ENCODE data around the gene CCDC175.
A peak's percentile ranks its signal among the peaks of the same experiment; 100 is the strongest.

The CCDC175 gene

DNA sequence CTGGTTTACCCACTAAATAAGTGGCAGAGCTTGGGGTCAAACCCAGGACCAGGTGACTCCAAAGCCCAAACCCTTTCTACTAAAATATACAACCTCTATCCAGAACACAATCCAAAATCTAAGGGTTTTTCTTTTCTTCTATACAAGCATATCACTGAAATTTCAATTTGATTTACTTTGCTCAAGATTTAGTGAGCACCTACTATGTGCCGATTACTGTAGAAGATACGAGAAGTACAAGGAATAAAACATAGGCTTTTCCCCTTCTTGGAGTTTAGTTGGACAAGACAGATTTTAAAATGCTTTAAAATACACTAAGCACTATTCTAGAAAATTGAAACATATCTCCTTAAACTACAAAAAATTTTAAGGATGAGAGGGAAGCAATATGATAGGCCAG, 95.2 kb downstream of the CCDC175 start:
- H3K9me3 ChIP-seq (ENCODE audit: control insufficient read depth, low read length), result no peaks in the 10 kb centered on the region
- no peak for DNase-seq (ENCODE audit: low read depth)
- peak overlapping the region; percentile 41 for H3K4me3 ChIP-seq (ENCODE audit: low read length)
- no peak overlapping the region for H3K9ac ChIP-seq (ENCODE audit: low read length)
- H3K36me3 ChIP-seq (ENCODE audit: control insufficient read depth, insufficient read depth, low read length, severe bottlenecking), result peaks cover 18% of the 10 kb centered on the region
- no peaks in the 10 kb centered on the region for H3K27me3 ChIP-seq (replicated peaks; ENCODE audit: control insufficient read depth, insufficient read depth, low read length)
- peaks cover 44% of the 10 kb centered on the region for H3K4me1 ChIP-seq (ENCODE audit: control insufficient read depth, insufficient read depth, low read length)

DNA sequence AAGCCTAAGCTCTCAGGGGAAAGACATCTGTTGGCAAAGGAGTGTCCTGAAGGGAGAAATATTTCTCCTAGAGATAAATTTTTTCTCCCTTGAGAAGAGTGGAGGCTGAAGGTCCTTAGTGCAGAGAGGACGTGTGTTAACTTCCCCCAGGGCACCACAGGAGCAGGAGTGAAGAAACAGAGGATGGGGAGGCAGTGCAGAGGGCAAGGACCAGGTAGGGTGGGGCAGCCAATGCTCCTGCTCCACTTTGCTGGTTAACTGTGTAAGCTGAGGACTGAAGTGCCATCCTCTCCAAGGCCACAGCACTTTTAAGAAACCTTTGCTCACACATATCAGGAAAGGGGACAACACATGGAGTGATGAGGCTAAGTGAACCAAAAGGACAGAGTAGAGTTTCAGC, 96.4 kb downstream of the CCDC175 start:
- Histone ChIP-seq H3K4me3 (ENCODE audit: low read length) (no peak overlapping the region), H3K4me1 (ENCODE audit: control insufficient read depth, insufficient read depth, low read length) (peaks cover 33% of the 10 kb centered on the region), H3K27me3 (replicated peaks; ENCODE audit: control insufficient read depth, insufficient read depth, low read length) (no peaks in the 10 kb centered on the region), H3K36me3 (ENCODE audit: control insufficient read depth, insufficient read depth, low read length, severe bottlenecking) (peaks cover 30% of the 10 kb centered on the region), H3K9ac (ENCODE audit: low read length) (no peak overlapping the region), H3K9me3 (ENCODE audit: control insufficient read depth, low read length) (no peaks in the 10 kb centered on the region)
- DNase-seq (ENCODE audit: low read depth), result no peak

DNA sequence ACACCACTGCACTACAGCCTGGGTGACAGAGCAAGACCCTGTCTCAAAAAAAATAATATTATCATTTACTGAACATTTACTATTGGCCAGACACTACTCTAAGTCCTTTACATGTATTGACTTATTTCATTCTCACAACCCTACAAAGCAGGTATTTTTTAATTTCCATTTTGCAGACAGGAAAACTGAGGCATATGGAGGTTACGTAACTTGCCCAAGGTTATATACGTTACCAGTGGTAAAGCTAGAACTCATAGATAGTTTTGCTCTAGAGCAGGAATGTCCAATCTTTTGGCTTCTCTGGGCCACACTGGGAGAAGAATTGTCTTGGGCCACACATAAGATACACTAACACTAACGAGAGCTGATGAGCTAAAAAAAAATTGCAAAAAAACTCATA, 98.1 kb downstream of the CCDC175 start:
- Histone ChIP-seq H3K4me1 (ENCODE audit: control insufficient read depth, insufficient read depth, low read length) (peaks cover 32% of the 10 kb centered on the region), H3K27me3 (replicated peaks; ENCODE audit: control insufficient read depth, insufficient read depth, low read length) (no peaks in the 10 kb centered on the region), H3K9ac (ENCODE audit: low read length) (no peak overlapping the region), H3K36me3 (ENCODE audit: control insufficient read depth, insufficient read depth, low read length, severe bottlenecking) (peaks cover 46% of the 10 kb centered on the region), H3K4me3 (ENCODE audit: low read length) (no peak overlapping the region), H3K9me3 (ENCODE audit: control insufficient read depth, low read length) (no peaks in the 10 kb centered on the region)
- DNase-seq (ENCODE audit: low read depth), result no peak

DNA sequence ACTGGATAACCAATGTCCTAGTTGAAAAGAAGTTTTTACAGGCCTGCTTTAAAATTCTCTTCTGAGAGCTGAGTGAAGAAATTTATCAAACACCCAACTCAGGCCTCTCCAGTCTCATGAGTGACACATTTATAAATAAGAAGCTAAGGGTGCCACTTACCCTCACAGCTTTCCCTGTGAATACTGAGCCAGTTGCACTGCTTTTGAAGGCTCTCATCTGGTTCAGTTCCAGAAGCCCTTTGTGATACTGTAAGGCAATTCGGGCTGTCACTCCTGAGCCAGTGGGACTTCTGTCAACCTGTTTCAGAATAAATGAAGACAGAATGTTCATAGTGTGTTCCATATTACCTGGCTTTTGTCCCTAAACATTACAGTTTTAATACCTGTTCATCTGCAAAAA, 100.9 kb downstream of the CCDC175 start:
- no peaks in the 10 kb centered on the region for H3K27me3 ChIP-seq (replicated peaks; ENCODE audit: control insufficient read depth, insufficient read depth, low read length)
- no peak for DNase-seq (ENCODE audit: low read depth)
- peaks cover 73% of the 10 kb centered on the region for H3K36me3 ChIP-seq (ENCODE audit: control insufficient read depth, insufficient read depth, low read length, severe bottlenecking)
- H3K4me1 ChIP-seq (ENCODE audit: control insufficient read depth, insufficient read depth, low read length), result peaks cover 8% of the 10 kb centered on the region
- no peak overlapping the region for H3K9ac ChIP-seq (ENCODE audit: low read length)
- H3K4me3 ChIP-seq (ENCODE audit: low read length), result no peak overlapping the region
- H3K9me3 ChIP-seq (ENCODE audit: control insufficient read depth, low read length), result no peaks in the 10 kb centered on the region

DNA sequence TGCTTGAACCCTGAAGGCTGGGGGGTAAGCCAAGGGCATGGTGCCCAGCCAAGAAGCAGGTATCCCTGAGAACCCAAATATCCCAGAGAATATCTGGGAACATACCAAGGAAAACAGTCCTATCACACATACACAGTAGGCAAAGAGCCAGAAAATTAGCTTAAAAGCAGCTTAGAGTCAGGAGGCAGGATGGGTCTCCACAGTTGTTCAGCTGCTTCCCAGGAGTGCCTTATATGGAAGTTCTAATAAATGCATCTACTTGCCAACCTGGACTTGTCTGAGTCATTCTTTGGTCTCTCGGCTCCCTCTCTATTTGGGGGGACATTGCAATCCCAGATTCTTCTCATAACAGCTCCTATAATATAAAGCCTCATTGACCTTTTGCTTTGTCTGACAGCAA, 102.4 kb downstream of the CCDC175 start:
- no peak overlapping the region for H3K4me3 ChIP-seq (ENCODE audit: low read length)
- no peaks in the 10 kb centered on the region for H3K4me1 ChIP-seq (ENCODE audit: control insufficient read depth, insufficient read depth, low read length)
- DNase-seq (ENCODE audit: low read depth), result no peak
- no peaks in the 10 kb centered on the region for H3K27me3 ChIP-seq (replicated peaks; ENCODE audit: control insufficient read depth, insufficient read depth, low read length)
- peaks cover 85% of the 10 kb centered on the region for H3K36me3 ChIP-seq (ENCODE audit: control insufficient read depth, insufficient read depth, low read length, severe bottlenecking)
- H3K9me3 ChIP-seq (ENCODE audit: control insufficient read depth, low read length), result no peaks in the 10 kb centered on the region
- no peak overlapping the region for H3K9ac ChIP-seq (ENCODE audit: low read length)

DNA sequence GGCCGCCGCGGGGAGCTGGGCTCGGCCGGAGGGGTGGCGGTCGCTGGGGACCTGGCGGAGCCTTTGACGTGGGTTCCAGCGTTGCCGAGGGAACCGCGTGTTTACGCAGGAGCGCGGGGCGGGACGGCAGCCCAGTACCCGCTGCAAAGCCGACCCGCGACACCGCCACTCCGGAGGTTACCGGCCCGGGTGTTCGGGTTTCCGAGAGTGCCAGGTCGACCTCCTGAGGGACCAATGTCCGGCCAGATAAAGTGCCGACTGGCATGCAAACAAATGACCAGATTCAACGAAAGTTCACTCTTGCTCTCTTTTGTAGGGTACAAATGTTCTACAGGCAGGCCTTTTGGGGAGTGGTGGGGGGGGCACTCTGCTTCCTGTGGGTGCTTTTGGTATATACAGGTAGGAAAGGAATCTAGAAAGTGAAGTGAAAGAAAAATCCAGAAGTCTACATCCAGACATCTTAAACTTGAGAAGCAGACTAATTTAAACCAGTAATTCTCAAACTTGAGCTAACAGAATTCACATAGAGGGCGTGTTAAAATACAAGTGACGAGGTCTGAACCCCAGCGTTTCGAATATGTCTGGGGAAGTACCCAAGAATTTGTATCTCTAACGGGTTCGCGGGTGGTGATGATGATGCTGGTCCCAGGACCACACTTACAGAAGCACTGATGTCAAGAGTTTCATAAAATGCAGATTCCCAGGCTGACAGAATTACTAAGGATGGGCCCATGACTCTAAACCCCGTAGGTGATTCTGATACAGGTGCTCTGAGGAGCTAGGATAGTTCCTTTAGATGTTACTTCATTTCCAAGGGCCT, 111.1 kb downstream of the CCDC175 start, which contains the start of gene GPR135:
TSS of gene GPR135 (minus strand) at position 65 of the 820 bp plus-strand sequence. CDS start 154 bp downstream, outside the sequence.
- no peaks in the 10 kb centered on the region for H3K27me3 ChIP-seq (replicated peaks; ENCODE audit: control insufficient read depth, insufficient read depth, low read length)
- no peak for DNase-seq (ENCODE audit: low read depth)
- H3K4me3 ChIP-seq (ENCODE audit: low read length), result peak within 1 kb of the TSS; percentile 78
- peaks cover 16% of the 10 kb centered on the region for H3K36me3 ChIP-seq (ENCODE audit: control insufficient read depth, insufficient read depth, low read length, severe bottlenecking)
- H3K9ac ChIP-seq (ENCODE audit: low read length), result peak within 1 kb of the TSS; percentile 64
- peaks cover 6% of the 10 kb centered on the region for H3K4me1 ChIP-seq (ENCODE audit: control insufficient read depth, insufficient read depth, low read length)
- no peaks in the 10 kb centered on the region for H3K9me3 ChIP-seq (ENCODE audit: control insufficient read depth, low read length)

DNA sequence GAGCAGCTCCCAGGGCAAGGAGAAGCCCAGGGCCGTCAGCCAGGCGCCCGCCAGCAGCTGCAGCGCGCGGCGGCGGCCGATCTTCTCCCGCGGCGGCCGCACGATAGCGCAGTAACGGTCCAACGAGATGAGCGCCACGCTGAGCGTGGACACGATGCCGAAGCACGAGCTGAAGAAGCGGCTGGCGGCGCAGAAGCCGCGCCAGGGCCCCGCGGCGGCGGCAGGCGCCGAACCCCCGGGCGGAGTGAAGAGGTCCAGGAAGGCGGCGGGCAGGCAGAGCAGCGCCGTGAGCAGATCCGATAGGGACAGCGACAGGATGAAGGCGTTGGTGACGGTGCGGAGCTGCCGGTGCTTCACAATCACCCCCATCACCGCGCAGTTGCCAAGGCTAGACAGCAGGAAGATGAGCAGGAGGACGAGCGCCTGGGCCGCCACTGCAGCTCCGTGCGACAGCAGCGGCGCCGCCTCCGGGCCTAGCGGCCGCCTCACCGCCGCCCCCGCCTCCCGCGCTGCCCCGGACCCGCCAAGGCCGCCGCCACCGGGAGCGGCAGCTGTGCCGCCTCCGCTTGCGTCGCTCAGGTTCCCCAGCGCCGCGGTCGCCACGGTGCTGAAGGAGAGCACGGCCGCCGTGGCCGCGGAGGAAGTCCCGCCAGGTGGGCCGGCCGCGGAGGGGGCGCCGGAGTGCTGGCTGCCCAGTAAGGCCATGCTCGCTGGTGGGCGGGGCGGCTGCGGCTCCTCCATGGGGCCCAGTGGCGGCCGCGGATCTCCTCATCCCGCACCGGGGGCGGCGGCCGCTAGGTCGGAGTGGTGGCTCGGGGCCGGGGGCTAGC, 111.9 kb downstream of the CCDC175 start:
- Histone ChIP-seq H3K9me3 (ENCODE audit: control insufficient read depth, low read length) (no peaks in the 10 kb centered on the region), H3K4me3 (ENCODE audit: low read length) (peak overlapping the region; percentile 78), H3K27me3 (replicated peaks; ENCODE audit: control insufficient read depth, insufficient read depth, low read length) (no peaks in the 10 kb centered on the region), H3K36me3 (ENCODE audit: control insufficient read depth, insufficient read depth, low read length, severe bottlenecking) (peaks cover 16% of the 10 kb centered on the region), H3K9ac (ENCODE audit: low read length) (peak overlapping the region; percentile 64), H3K4me1 (ENCODE audit: control insufficient read depth, insufficient read depth, low read length) (peaks cover 6% of the 10 kb centered on the region)
- peak; percentile 75 for DNase-seq (ENCODE audit: low read depth)

DNA sequence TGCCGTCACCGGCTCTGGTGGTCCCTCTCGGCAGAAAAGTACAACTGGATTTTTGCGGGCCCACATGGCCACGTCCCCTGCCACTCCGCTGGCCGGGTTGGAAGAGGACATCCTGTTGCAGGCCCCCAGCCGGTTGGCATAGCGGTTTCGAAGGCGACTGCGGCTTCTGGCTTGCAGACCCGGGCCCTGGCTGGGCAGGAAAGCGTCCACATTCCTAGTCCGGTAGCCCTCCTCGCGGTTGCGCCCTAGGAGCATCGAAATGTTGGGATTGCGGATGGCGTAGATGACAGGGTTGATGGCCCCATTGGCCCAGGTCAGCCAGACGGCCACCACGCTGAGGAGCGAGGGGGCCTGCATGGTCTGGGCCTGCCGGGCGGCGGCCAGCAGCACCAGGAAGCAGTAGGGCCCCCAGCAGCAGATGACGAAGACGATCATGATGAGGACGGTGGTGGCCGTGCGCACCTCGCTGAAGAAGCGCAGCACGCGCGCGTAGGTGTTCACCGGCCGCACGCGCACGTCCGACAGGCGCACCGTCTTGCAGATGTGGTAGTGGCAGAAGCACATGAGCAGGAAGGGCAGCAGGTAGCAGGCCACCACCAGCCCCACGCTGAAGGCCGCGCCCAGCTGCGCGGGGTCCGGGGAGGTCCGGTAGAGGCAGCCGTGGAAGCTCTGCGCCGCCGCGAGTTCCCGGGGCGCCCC, 112.7 kb downstream of the CCDC175 start:
- H3K4me3 ChIP-seq (ENCODE audit: low read length), result peak overlapping the region; percentile 78
- H3K27me3 ChIP-seq (replicated peaks; ENCODE audit: control insufficient read depth, insufficient read depth, low read length), result no peaks in the 10 kb centered on the region
- DNase-seq (ENCODE audit: low read depth), result no peak

DNA sequence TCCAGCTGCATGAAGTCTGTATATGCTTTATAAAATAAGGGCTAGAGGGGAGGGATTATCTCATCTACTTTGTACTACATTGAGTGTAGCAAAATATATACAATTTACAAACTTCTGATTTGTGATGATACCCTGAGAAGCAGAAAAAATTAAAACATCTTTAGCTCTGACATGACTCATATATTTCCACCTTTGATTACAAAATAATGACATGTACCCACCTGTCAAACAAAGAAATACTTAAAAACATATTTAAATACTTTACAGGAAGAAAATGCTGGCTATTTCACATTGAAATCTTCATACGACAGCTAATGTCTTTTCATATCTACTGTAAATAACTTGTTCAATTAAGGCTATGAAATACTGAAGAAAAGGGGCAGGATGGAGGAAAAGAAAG, 114.7 kb downstream of the CCDC175 start:
- peaks cover 33% of the 10 kb centered on the region for H3K36me3 ChIP-seq (ENCODE audit: control insufficient read depth, insufficient read depth, low read length, severe bottlenecking)
- H3K9ac ChIP-seq (ENCODE audit: low read length), result no peak overlapping the region
- no peak for DNase-seq (ENCODE audit: low read depth)
- H3K4me1 ChIP-seq (ENCODE audit: control insufficient read depth, insufficient read depth, low read length), result peaks cover 6% of the 10 kb centered on the region
- H3K4me3 ChIP-seq (ENCODE audit: low read length), result no peak overlapping the region
- H3K9me3 ChIP-seq (ENCODE audit: control insufficient read depth, low read length), result peaks cover 2% of the 10 kb centered on the region
- H3K27me3 ChIP-seq (replicated peaks; ENCODE audit: control insufficient read depth, insufficient read depth, low read length), result no peaks in the 10 kb centered on the region

More for the DNA sequence above, 112.7 kb downstream of the CCDC175 start:
- Histone ChIP-seq H3K4me1 (ENCODE audit: control insufficient read depth, insufficient read depth, low read length) (peaks cover 6% of the 10 kb centered on the region), H3K36me3 (ENCODE audit: control insufficient read depth, insufficient read depth, low read length, severe bottlenecking) (peaks cover 16% of the 10 kb centered on the region), H3K9ac (ENCODE audit: low read length) (peak overlapping the region; percentile 64), H3K9me3 (ENCODE audit: control insufficient read depth, low read length) (no peaks in the 10 kb centered on the region)

DNA sequence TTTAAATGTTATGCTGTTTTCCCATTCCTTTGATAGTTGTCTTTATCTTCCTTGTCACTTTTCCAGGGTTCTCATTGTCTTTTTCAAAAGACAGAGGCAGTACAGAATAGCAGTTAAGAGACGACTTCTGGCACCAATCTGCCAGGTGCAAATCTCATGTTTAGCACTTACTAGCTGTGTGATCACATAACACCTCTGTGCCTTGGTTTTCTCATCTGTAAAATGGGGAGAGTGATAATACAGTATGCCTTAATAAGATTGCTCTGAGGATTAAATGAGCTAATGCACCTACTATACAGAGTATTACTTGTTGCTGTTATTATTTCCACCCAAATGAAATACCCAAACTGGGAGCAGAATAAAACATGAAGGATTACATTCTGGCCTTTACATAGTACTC, 116.2 kb downstream of the CCDC175 start:
- Histone ChIP-seq H3K9me3 (ENCODE audit: control insufficient read depth, low read length) (peaks cover 4% of the 10 kb centered on the region), H3K36me3 (ENCODE audit: control insufficient read depth, insufficient read depth, low read length, severe bottlenecking) (peaks cover 40% of the 10 kb centered on the region), H3K4me1 (ENCODE audit: control insufficient read depth, insufficient read depth, low read length) (peaks cover 12% of the 10 kb centered on the region), H3K4me3 (ENCODE audit: low read length) (no peak overlapping the region), H3K9ac (ENCODE audit: low read length) (no peak overlapping the region), H3K27me3 (replicated peaks; ENCODE audit: control insufficient read depth, insufficient read depth, low read length) (no peaks in the 10 kb centered on the region)
- no peak for DNase-seq (ENCODE audit: low read depth)

DNA sequence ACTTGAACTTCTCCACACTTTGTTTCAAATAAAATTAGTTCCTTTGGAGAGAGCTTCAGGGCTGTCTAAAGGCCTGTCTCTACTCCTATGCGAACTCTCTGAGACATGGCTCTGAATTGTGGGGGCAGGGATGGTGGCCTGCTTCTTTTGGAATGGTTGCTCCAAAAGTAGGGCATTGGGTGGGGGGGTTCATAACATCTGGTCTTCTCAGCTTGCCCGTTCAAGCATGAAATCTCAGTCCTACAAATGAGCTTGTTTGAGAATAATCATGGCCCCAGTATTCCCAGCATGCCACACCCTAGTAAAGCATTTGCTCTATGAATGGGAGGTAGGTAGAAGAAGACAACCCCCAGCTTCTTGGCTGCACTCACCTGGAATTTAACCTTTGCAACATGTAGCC, 118.1 kb downstream of the CCDC175 start:
- H3K36me3 ChIP-seq (ENCODE audit: control insufficient read depth, insufficient read depth, low read length, severe bottlenecking), result peaks cover 40% of the 10 kb centered on the region
- DNase-seq (ENCODE audit: low read depth), result no peak
- no peak overlapping the region for H3K4me3 ChIP-seq (ENCODE audit: low read length)
- H3K9ac ChIP-seq (ENCODE audit: low read length), result no peak overlapping the region
- H3K4me1 ChIP-seq (ENCODE audit: control insufficient read depth, insufficient read depth, low read length), result peaks cover 22% of the 10 kb centered on the region
- H3K27me3 ChIP-seq (replicated peaks; ENCODE audit: control insufficient read depth, insufficient read depth, low read length), result no peaks in the 10 kb centered on the region
- H3K9me3 ChIP-seq (ENCODE audit: control insufficient read depth, low read length), result peaks cover 4% of the 10 kb centered on the region
